NCI-H526 (cell line): ENCODE measurements around the gene SLCO3A1.
A peak's percentile ranks its signal among the peaks of the same experiment; 100 is the strongest.
"Not testable (repeated sequence)": the region's sequence is repeated elsewhere in the genome, so short reads cannot be mapped to it uniquely, and the experiment has no call there.

ENCODE experiments used
- DNase-seq, 2 experiments: peaks; one replicate each; lab custom pipeline; 2025; lab: John Stamatoyannopoulos, UW

SLCO3A1 gene

GRCh38 chr15:92070251-92070650 lies 216.7 kb downstream of the SLCO3A1 start:
- not testable (repeated sequence) for DNase-seq

- no peak for DNase-seq
Measured at GRCh38 chr15:92071045-92071634, 217.6 kb downstream of the SLCO3A1 start.

- DNase-seq: no peak
Measured at GRCh38 chr15:92073044-92073785, 219.7 kb downstream of the SLCO3A1 start.

- DNase-seq: no peak
Measured at GRCh38 chr15:92074101-92074500, 220.6 kb downstream of the SLCO3A1 start.

- no peak for DNase-seq
Measured at GRCh38 chr15:92074646-92075045, 221.1 kb downstream of the SLCO3A1 start.

GRCh38 chr15:92075764-92076163 lies 222.3 kb downstream of the SLCO3A1 start:
- DNase-seq: no peak

GRCh38 chr15:92076541-92076940 lies 223.0 kb downstream of the SLCO3A1 start:
- DNase-seq: no peak

GRCh38 chr15:92077353-92078085 lies 224.0 kb downstream of the SLCO3A1 start:
- peak; percentile 60 to 83 for DNase-seq

GRCh38 chr15:92078270-92078669 lies 224.8 kb downstream of the SLCO3A1 start:
- no peak for DNase-seq

GRCh38 chr15:92079047-92079446 lies 225.5 kb downstream of the SLCO3A1 start:
- DNase-seq: peak in 1 of 2 experiments; percentile 72

GRCh38 chr15:92079647-92080255 lies 226.2 kb downstream of the SLCO3A1 start:
- peak; percentile 78 to 92 for DNase-seq

- DNase-seq: peak; percentile 51 to 87
Measured at GRCh38 chr15:92082006-92082843, 228.7 kb downstream of the SLCO3A1 start.

- no peak for DNase-seq
Measured at GRCh38 chr15:92083190-92083589, 229.7 kb downstream of the SLCO3A1 start.

- DNase-seq: no peak
Measured at GRCh38 chr15:92087211-92087610, 233.7 kb downstream of the SLCO3A1 start.

- DNase-seq: peak; percentile 43 to 83
Measured at GRCh38 chr15:92091155-92091734, 237.7 kb downstream of the SLCO3A1 start.

GRCh38 chr15:92092289-92093105 lies 239.0 kb downstream of the SLCO3A1 start:
- DNase-seq: no peak

GRCh38 chr15:92095693-92096092 lies 242.2 kb downstream of the SLCO3A1 start:
- DNase-seq: no peak

GRCh38 chr15:92097474-92098178 lies 244.1 kb downstream of the SLCO3A1 start:
- DNase-seq: peak in 1 of 2 experiments; percentile 69

GRCh38 chr15:92098869-92099268 lies 245.4 kb downstream of the SLCO3A1 start:
- DNase-seq: no peak

GRCh38 chr15:92100301-92100700 lies 246.8 kb downstream of the SLCO3A1 start:
- DNase-seq: no peak
